Endothelial cell (in vitro differentiated cells): ENCODE results near the gene ZSWIM6. TPM values are rescaled to one million over a fixed set of nuclear protein-coding genes. Genes with fewer than 3 reads are reported as not detected.

Experiments used
- DNase-seq: peaks from one replicate; pipeline ENCODE4 v3.0.0; 2021; ENCODE audit warnings: low spot score
- H3K27ac Mint-ChIP-seq: one replicate; pipeline ENCODE4 v1.8.0; 2021; ENCODE audit warnings: mixed read lengths, inconsistent platforms; ENCODE audit not compliant: unreplicated experiment
- H3K27me3 Mint-ChIP-seq: one replicate; pipeline ENCODE4 v1.8.0; 2021; ENCODE audit warnings: mild to moderate bottlenecking, moderate library complexity, mixed read lengths, inconsistent platforms; ENCODE audit not compliant: unreplicated experiment
- H3K36me3 Mint-ChIP-seq: one replicate; pipeline ENCODE4 v1.8.0; 2021; ENCODE audit warnings: mild to moderate bottlenecking, low read depth, mixed read lengths, inconsistent platforms; ENCODE audit not compliant: unreplicated experiment
- H3K4me1 Mint-ChIP-seq: one replicate; pipeline ENCODE4 v1.8.0; 2021; ENCODE audit warnings: mild to moderate bottlenecking, mixed read lengths, inconsistent platforms; ENCODE audit not compliant: unreplicated experiment
- H3K4me3 Mint-ChIP-seq: one replicate; pipeline ENCODE4 v1.8.0; 2021; ENCODE audit warnings: mild to moderate bottlenecking, mixed read lengths, inconsistent platforms; ENCODE audit not compliant: unreplicated experiment
- H3K9me3 Mint-ChIP-seq: one replicate; pipeline ENCODE4 v1.8.0; 2021; ENCODE audit warnings: mixed read lengths, inconsistent platforms; ENCODE audit not compliant: unreplicated experiment
- long read RNA-seq: library from polyadenylated mRNA; unstranded; transcript quantifications from one replicate; pipeline ENCODE4 v2.0.0, GENCODE V29; 2020; ENCODE audit not compliant: unreplicated experiment
- total RNA-seq: library from RNA; stranded (reverse); fragmentation: NEBNext Ultra II Directional; extraction: Animal tissue kit (Norgen Biotek cat#: 25700); gene quantifications from one replicate; pipeline ENCODE4 v1.2.1, GENCODE V29; 2021; ENCODE audit not compliant: unreplicated experiment
- TF ChIP-seq, protein P1 (sequence below): fragments of 200-600 bp; sonication (generic); IDR thresholded peaks from one replicate; pipeline ENCODE4 v1.5.0; 2021; ENCODE audit warnings: antibody characterized with exemption; ENCODE audit not compliant: unreplicated experiment

ZSWIM6 gene
- 77.0 TPM for total RNA-seq
- long read RNA-seq, partial matches to known transcripts, result 0 of 1 reads
- long read RNA-seq, other reads (novel, unspliced or antisense), result 1 of 1 reads

GRCh38 chr5:61331407-61332357, at the start of gene ZSWIM6:
ZSWIM6 (plus strand) TSS chr5:61332258; CDS start chr5:61332273, 15 bp downstream.
- Mint-ChIP-seq H3K4me1 (peaks cover 57% of the 10 kb centered on the region), H3K27me3 (peaks cover 34% of the 10 kb centered on the region), H3K36me3 (peaks cover 35% of the 10 kb centered on the region), H3K9me3 (no peaks in the 10 kb centered on the region), H3K4me3 (peak within 1 kb of the TSS; percentile 92), H3K27ac (peak within 1 kb of the TSS; percentile 88)
- peak; percentile 96 for DNase-seq
- TF ChIP-seq, protein P1, sequence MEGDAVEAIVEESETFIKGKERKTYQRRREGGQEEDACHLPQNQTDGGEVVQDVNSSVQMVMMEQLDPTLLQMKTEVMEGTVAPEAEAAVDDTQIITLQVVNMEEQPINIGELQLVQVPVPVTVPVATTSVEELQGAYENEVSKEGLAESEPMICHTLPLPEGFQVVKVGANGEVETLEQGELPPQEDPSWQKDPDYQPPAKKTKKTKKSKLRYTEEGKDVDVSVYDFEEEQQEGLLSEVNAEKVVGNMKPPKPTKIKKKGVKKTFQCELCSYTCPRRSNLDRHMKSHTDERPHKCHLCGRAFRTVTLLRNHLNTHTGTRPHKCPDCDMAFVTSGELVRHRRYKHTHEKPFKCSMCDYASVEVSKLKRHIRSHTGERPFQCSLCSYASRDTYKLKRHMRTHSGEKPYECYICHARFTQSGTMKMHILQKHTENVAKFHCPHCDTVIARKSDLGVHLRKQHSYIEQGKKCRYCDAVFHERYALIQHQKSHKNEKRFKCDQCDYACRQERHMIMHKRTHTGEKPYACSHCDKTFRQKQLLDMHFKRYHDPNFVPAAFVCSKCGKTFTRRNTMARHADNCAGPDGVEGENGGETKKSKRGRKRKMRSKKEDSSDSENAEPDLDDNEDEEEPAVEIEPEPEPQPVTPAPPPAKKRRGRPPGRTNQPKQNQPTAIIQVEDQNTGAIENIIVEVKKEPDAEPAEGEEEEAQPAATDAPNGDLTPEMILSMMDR, result no peak

DNA sequence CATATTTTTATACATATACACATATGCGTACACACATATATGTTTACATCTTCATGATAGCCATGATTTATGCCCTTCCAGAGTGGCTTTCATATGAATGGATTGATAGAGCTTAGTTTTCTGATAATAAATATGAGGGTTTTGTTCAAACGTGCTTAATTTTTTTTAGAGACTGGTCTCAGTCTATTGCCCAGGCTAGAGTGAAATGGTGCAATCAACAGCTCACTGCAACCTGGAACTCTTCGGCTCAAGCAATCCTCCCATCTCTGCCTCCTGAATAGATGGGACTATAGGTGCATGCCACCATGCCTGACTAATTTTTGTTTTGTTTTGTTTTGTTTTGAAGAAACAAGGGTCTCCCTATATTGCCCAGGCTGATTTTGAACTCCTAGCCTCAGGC, 48.6 kb upstream of the ZSWIM6 start:
- Mint-ChIP-seq H3K4me1 (peaks cover 3% of the 10 kb centered on the region), H3K36me3 (no peaks in the 10 kb centered on the region), H3K27me3 (peaks cover under 1% of the 10 kb centered on the region), H3K27ac (no peak overlapping the region), H3K4me3 (no peak overlapping the region), H3K9me3 (no peaks in the 10 kb centered on the region)
- TF ChIP-seq, protein P1, result no peak
- DNase-seq, result no peak

GRCh38 chr5:61285531-61285930, 46.5 kb upstream of the ZSWIM6 start:
- H3K4me3 Mint-ChIP-seq, result no peak overlapping the region
- no peaks in the 10 kb centered on the region for H3K36me3 Mint-ChIP-seq
- TF ChIP-seq, protein P1, result no peak
- no peak overlapping the region for H3K27ac Mint-ChIP-seq
- peaks cover 9% of the 10 kb centered on the region for H3K4me1 Mint-ChIP-seq
- H3K27me3 Mint-ChIP-seq, result no peaks in the 10 kb centered on the region
- DNase-seq, result no peak
- H3K9me3 Mint-ChIP-seq, result no peaks in the 10 kb centered on the region

DNA sequence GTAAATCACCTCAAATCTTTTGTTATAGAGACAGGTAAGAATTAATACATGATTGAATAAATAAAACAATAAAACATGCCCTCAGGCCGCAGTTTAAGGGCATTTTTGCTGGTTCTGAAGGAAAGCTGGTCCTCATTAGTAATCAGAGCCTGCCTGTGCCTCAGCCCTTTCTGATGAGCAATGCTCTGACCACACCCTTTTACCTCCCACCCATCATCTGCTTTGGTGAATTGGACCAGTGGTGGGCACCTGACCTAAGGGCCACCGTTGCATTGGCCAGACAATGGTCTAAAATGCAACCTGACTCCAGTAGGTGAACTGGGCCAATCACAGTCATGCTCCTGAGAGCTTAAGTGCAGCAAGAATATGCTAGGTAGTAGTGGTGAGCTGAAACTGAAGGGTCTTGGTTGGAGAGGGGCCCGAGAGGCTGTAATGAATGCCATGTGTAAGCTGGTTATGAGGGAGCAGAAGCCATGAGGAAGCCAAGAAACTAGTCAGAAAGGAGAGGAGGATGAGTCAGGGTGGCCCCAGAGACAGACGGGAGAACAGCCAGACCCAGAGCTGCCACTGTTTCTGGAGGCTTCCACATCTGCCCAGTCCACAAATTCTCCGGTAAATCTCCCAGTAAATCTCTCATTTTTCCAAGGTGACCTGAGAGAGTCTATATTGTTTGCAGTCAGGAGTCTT, 45.5 kb upstream of the ZSWIM6 start:
- DNase-seq, result no peak
- Mint-ChIP-seq H3K27ac (no peak overlapping the region), H3K4me1 (peaks cover 14% of the 10 kb centered on the region), H3K4me3 (no peak overlapping the region), H3K27me3 (no peaks in the 10 kb centered on the region), H3K36me3 (no peaks in the 10 kb centered on the region), H3K9me3 (no peaks in the 10 kb centered on the region)
- TF ChIP-seq, protein P1, result no peak
